Measurements from ENCODE around the gene ZW10. TPM values are rescaled to one million over a fixed set of nuclear protein-coding genes. Genes with fewer than 3 reads are reported as not detected.
"Not testable (repeated sequence)": the region's sequence is repeated elsewhere in the genome, so short reads cannot be mapped to it uniquely, and the experiment has no call there.

ZW10 gene
- polyA plus RNA-seq, 1 experiment: 14.9 TPM

DNA sequence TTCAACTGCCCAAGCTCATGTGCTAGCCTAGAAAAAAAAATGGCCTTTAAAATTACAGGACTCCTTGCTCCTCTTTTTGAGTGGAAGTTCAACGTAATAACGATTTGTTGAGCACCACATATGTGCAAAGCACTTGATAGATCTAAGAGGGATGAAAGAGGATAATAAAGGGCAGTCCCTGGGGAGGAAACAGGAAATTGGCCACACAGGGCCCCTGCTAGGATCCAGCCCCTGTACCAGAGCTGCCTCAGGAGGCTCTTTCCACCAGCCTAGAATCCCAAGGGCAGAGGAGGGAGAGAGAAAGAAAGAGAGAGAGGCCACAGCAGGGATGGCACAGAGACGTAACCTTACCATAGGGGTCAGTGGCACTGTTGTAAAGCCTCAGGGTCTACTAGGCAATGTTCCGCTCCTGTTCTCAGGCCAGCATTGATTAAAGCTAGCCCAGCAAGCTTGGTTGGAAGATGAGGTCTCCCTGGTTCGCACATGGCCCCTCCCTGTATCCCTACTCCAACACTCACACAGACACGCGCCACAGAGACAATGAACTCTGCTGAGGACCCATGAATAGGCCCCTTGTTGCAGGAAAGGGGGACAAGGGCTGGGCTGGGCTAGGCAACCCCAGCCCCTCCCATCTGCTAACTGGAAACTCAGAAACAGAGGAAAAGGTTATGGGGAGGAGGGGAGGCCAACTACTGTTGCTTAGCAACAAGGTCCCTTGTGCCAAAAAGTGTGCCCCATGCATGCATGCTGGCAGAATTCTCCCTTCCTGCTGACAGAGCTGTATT lies 67.4 kb downstream of the ZW10 start, which contains the start of gene TMPRSS5:
TMPRSS5 (minus strand) TSS at position 438 of the 785 bp plus-strand sequence; CDS start at position 354, 84 bp downstream.
- Histone ChIP-seq H3K27me3 (ENCODE audit: control insufficient read depth, insufficient read depth, low read length) (no peaks in the 10 kb centered on the region), H3K4me3 (ENCODE audit: low read depth, low read length) (no peak within 1 kb of the TSS), H3K9me3 (ENCODE audit: control insufficient read depth, insufficient read depth, low read length) (no peaks in the 10 kb centered on the region), H3K27ac (ENCODE audit: low read depth, low read length) (no peak within 1 kb of the TSS)
- no peak for DNase-seq (ENCODE audit: low read depth, low spot score)
- POLR2A ChIA-PET: no interaction called here
- TF ChIP-seq, protein P1, sequence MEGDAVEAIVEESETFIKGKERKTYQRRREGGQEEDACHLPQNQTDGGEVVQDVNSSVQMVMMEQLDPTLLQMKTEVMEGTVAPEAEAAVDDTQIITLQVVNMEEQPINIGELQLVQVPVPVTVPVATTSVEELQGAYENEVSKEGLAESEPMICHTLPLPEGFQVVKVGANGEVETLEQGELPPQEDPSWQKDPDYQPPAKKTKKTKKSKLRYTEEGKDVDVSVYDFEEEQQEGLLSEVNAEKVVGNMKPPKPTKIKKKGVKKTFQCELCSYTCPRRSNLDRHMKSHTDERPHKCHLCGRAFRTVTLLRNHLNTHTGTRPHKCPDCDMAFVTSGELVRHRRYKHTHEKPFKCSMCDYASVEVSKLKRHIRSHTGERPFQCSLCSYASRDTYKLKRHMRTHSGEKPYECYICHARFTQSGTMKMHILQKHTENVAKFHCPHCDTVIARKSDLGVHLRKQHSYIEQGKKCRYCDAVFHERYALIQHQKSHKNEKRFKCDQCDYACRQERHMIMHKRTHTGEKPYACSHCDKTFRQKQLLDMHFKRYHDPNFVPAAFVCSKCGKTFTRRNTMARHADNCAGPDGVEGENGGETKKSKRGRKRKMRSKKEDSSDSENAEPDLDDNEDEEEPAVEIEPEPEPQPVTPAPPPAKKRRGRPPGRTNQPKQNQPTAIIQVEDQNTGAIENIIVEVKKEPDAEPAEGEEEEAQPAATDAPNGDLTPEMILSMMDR (IDR thresholded peaks at IDR 0.05; ENCODE audit: low read depth, low read length): no peak
- CTCF ChIA-PET: no interaction called here

DNA sequence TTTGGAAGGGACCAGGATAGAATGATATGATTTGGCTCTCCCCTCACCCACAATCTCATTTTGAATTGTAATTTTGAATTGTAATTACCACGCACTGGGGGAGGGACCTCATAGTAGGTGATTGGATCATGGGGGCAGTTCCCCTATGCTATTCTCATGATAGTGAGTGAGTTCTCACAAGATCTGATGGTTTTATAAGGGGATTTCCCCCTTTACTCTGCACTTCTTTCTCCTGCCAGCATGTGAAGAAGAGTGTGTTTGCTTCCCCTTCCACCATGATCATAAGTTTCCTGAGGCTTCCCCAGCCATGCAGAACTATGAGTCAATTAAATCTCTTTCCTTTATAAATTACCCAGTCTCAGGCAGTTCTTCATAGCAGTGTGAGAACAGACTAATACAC lies 69.9 kb downstream of the ZW10 start:
- H3K9me3 ChIP-seq (ENCODE audit: control insufficient read depth, insufficient read depth, low read length); H3K4me3 ChIP-seq (ENCODE audit: low read depth, low read length); H3K27me3 ChIP-seq (ENCODE audit: control insufficient read depth, insufficient read depth, low read length); DNase-seq (ENCODE audit: low read depth, low spot score); CTCF ChIA-PET; POLR2A ChIA-PET; H3K27ac ChIP-seq (ENCODE audit: low read depth, low read length): not testable (repeated sequence)

- no peaks in the 10 kb centered on the region for H3K27me3 ChIP-seq (ENCODE audit: control insufficient read depth, insufficient read depth, low read length)
- no peak overlapping the region for H3K27ac ChIP-seq (ENCODE audit: low read depth, low read length)
- TF ChIP-seq, protein P1 (IDR thresholded peaks at IDR 0.05; ENCODE audit: low read depth, low read length): no peak
- no peaks in the 10 kb centered on the region for H3K9me3 ChIP-seq (ENCODE audit: control insufficient read depth, insufficient read depth, low read length)
- POLR2A ChIA-PET: no interaction called here
- no peak overlapping the region for H3K4me3 ChIP-seq (ENCODE audit: low read depth, low read length)
- DNase-seq (ENCODE audit: low read depth, low spot score): no peak
- CTCF ChIA-PET: no interaction called here
These were observed 72.0 kb downstream of the ZW10 start for GRCh38 chr11:113701491-113701890.

- ChIA-PET POLR2A (no interaction called here), CTCF (no interaction called here)
- DNase-seq (ENCODE audit: low read depth, low spot score): no peak
- TF ChIP-seq, protein P1 (IDR thresholded peaks at IDR 0.05; ENCODE audit: low read depth, low read length): no peak
- H3K9me3 ChIP-seq (ENCODE audit: control insufficient read depth, insufficient read depth, low read length): no peaks in the 10 kb centered on the region; the same call in 1 of the 2 replicates
- H3K4me3 ChIP-seq (ENCODE audit: low read depth, low read length): no peak overlapping the region
- H3K27me3 ChIP-seq (ENCODE audit: control insufficient read depth, insufficient read depth, low read length): no peaks in the 10 kb centered on the region
- no peak overlapping the region for H3K27ac ChIP-seq (ENCODE audit: low read depth, low read length)
These were observed 75.0 kb downstream of the ZW10 start for GRCh38 chr11:113698515-113698914.

GRCh38 chr11:113697756-113698407 lies 75.6 kb downstream of the ZW10 start:
- CTCF ChIA-PET: no interaction called here
- Histone ChIP-seq H3K9me3 (ENCODE audit: control insufficient read depth, insufficient read depth, low read length) (no peaks in the 10 kb centered on the region; the same call in 1 of the 2 replicates), H3K27ac (ENCODE audit: low read depth, low read length) (no peak overlapping the region), H3K27me3 (ENCODE audit: control insufficient read depth, insufficient read depth, low read length) (no peaks in the 10 kb centered on the region), H3K4me3 (ENCODE audit: low read depth, low read length) (no peak overlapping the region)
- TF ChIP-seq, protein P1 (IDR thresholded peaks at IDR 0.05; ENCODE audit: low read depth, low read length): no peak
- DNase-seq (ENCODE audit: low read depth, low spot score): no peak
- POLR2A ChIA-PET: no interaction called here

Measured in AG04450 (cell line).